PC-9 (cell line): ENCODE measurements around the gene HOXC9. TPM values are rescaled to one million over a fixed set of nuclear protein-coding genes. Genes with fewer than 3 reads are reported as not detected.

ENCODE experiments used
- BruUV-seq: library from RNA; stranded (reverse); fragments of 400-500 nt; replicated peaks from 2 replicates; lab custom pipeline; 2021; lab: Mats Ljungman, UMichigan
- CTCF ChIA-PET: fragments of 300-600 bp; sonication (Branson Sonifier 250); formaldehyde crosslinking; loops from one replicate; lab custom pipeline; 2022; ENCODE audit warnings: antibody characterized with exemption; lab: Charles Lee
- POLR2A ChIA-PET: fragments of 300-600 bp; sonication (Branson Sonifier 250); formaldehyde crosslinking; loops from one replicate; lab custom pipeline; 2022; ENCODE audit warnings: antibody characterized with exemption; ENCODE audit not compliant: unreplicated experiment; lab: Charles Lee
- DNase-seq, 2 experiments: peaks; one replicate each; pipeline versions ENCODE4 v3.0.0 to v3.0.0-alpha.2; 2015 to 2022; ENCODE audit warnings: mixed read lengths in 1 of 2
- H2AFZ ChIP-seq: fragments of 200-600 bp; sonication (generic); 2 replicates; pipeline ENCODE4 v1.8.1; 2017; ENCODE audit warnings: antibody characterized with exemption
- H3F3A ChIP-seq: fragments of 200-600 bp; sonication (generic); 2 replicates; pipeline ENCODE4 v1.8.1; 2017; ENCODE audit warnings: antibody characterized with exemption, mild to moderate bottlenecking, low read depth; ENCODE audit not compliant: insufficient read depth
- H3K27ac ChIP-seq: fragments of 200-600 bp; sonication (generic); 2 replicates; pipeline ENCODE4 v1.6.1; 2016; ENCODE audit warnings: mixed run types
- H3K27me3 ChIP-seq: fragments of 200-600 bp; sonication (generic); 2 replicates; pipeline ENCODE4 v1.6.1; 2016; ENCODE audit warnings: low read depth, mixed run types; ENCODE audit not compliant: insufficient read depth
- H3K36me3 ChIP-seq: fragments of 200-600 bp; sonication (generic); 2 replicates; pipeline ENCODE4 v1.6.1; 2016; ENCODE audit warnings: low read depth, mixed run types
- H3K4me1 ChIP-seq: fragments of 200-600 bp; sonication (generic); replicated peaks from 2 replicates; pipeline ENCODE4 v1.6.1; 2016; ENCODE audit warnings: mixed run types; ENCODE audit not compliant: insufficient read depth
- H3K4me2 ChIP-seq: fragments of 200-600 bp; sonication (generic); 2 replicates; pipeline ENCODE4 v1.6.1; 2017; ENCODE audit warnings: mixed run types
- H3K4me3 ChIP-seq: fragments of 200-600 bp; sonication (generic); 2 replicates; pipeline ENCODE4 v1.6.1; 2016; ENCODE audit warnings: mixed run types
- H3K79me2 ChIP-seq: fragments of 200-600 bp; sonication (generic); 2 replicates; pipeline ENCODE4 v1.6.1; 2017; ENCODE audit warnings: low read depth, mixed run types
- H3K9me2 ChIP-seq: fragments of 200-600 bp; sonication (generic); 2 replicates; pipeline ENCODE4 v1.8.1; 2017; ENCODE audit warnings: mild to moderate bottlenecking; ENCODE audit not compliant: insufficient read depth
- H3K9me3 ChIP-seq: fragments of 200-600 bp; sonication (generic); 2 replicates; pipeline ENCODE4 v1.8.1; 2016; ENCODE audit warnings: low read depth; ENCODE audit not compliant: insufficient read depth
- H4K20me1 ChIP-seq: fragments of 200-600 bp; sonication (generic); 2 replicates; pipeline ENCODE4 v1.8.1; 2017; ENCODE audit not compliant: insufficient read depth
- CTCF ChIP-seq: fragments of 200-600 bp; sonication (generic); conservative IDR thresholded peaks from 2 replicates; pipeline ENCODE4 v1.6.1; 2017; ENCODE audit warnings: mixed run types, antibody characterized with exemption, mild to moderate bottlenecking, moderate library complexity
- EZH2 ChIP-seq: fragments of 200-600 bp; sonication (generic); IDR thresholded peaks from 2 replicates; pipeline ENCODE4 v1.8.0; 2017; ENCODE audit warnings: antibody characterized with exemption, low read depth
- intact Hi-C: fragments of 100-400 bp; cut with micrococcal nuclease; formaldehyde crosslinking; loops from one replicate; pipeline ENCODE4 v1.10.0; 2022; ENCODE audit not compliant: unreplicated experiment
- total RNA-seq: library from RNA; stranded (reverse); gene quantifications from 2 replicates; pipeline ENCODE4 v1.2.3, GENCODE V29; 2021

The HOXC9 gene
- total RNA-seq, 1 experiment from 2014 or later: 10.2 TPM

GRCh38 chr12:53954694-53955035 lies 45.3 kb upstream of the HOXC9 start, which contains the start of gene HOXC12:
Gene HOXC12 (plus strand): TSS chr12:53954903. CDS start chr12:53954930, 27 bp downstream.
- Histone ChIP-seq H3K36me3 (no peaks in the 10 kb centered on the region), H4K20me1 (no peaks in the 10 kb centered on the region), H3K79me2 (no peaks in the 10 kb centered on the region), H3K4me2 (peak within 1 kb of the TSS; percentile 83), H3K27me3 (no peaks in the 10 kb centered on the region), H2AFZ (no peak within 1 kb of the TSS), H3K27ac (no peak within 1 kb of the TSS), H3F3A (peaks cover 14% of the 10 kb centered on the region; the same call in 1 of the 2 replicates), H3K9me3 (no peaks in the 10 kb centered on the region), H3K4me1 (peaks cover 15% of the 10 kb centered on the region), H3K4me3 (peak within 1 kb of the TSS; percentile 54), H3K9me2 (no peaks in the 10 kb centered on the region)
- no peak for DNase-seq
- intact Hi-C loops: loop anchor here (5.0 kb wide), 1 partner anchor 87 kb away; no protein-coding TSS in a partner anchor
- no TSS peak for BruUV-seq
- ChIA-PET POLR2A (no interaction called here), CTCF (no interaction called here)
- TF ChIP-seq CTCF: no peak
- no peak for TF ChIP-seq EZH2

GRCh38 chr12:53955036-53955775 lies 44.8 kb upstream of the HOXC9 start:
- intact Hi-C loops: no loop called here

GRCh38 chr12:53955776-53956250 lies 44.1 kb upstream of the HOXC9 start:
- BruUV-seq: no TSS peak
- no peaks in the 10 kb centered on the region for H3K36me3 ChIP-seq
- H3K4me2 ChIP-seq: no peak overlapping the region
- intact Hi-C loops: no loop called here
- TF ChIP-seq EZH2 (no peak), CTCF (no peak)
- no peaks in the 10 kb centered on the region for H3K27me3 ChIP-seq
- H3K27ac ChIP-seq: no peak overlapping the region
- H3K4me1 ChIP-seq: peaks cover 15% of the 10 kb centered on the region
- no peaks in the 10 kb centered on the region for H4K20me1 ChIP-seq
- CTCF ChIA-PET: no interaction called here
- no peaks in the 10 kb centered on the region for H3K9me2 ChIP-seq
- H2AFZ ChIP-seq: no peak overlapping the region
- POLR2A ChIA-PET: no interaction called here
- no peak for DNase-seq
- peaks cover 14% of the 10 kb centered on the region; the same call in 1 of the 2 replicates for H3F3A ChIP-seq
- H3K79me2 ChIP-seq: no peaks in the 10 kb centered on the region
- no peaks in the 10 kb centered on the region for H3K9me3 ChIP-seq
- H3K4me3 ChIP-seq: no peak overlapping the region

More at GRCh38 chr12:53955036-53955775, 44.8 kb upstream of the HOXC9 start:
- Histone ChIP-seq H2AFZ (no peak overlapping the region), H3K9me3 (no peaks in the 10 kb centered on the region), H3F3A (peaks cover 14% of the 10 kb centered on the region; the same call in 1 of the 2 replicates), H3K4me1 (peaks cover 15% of the 10 kb centered on the region), H3K79me2 (no peaks in the 10 kb centered on the region), H3K27ac (no peak overlapping the region), H3K4me3 (no peak overlapping the region), H3K27me3 (no peaks in the 10 kb centered on the region), H4K20me1 (no peaks in the 10 kb centered on the region), H3K9me2 (no peaks in the 10 kb centered on the region), H3K4me2 (no peak overlapping the region), H3K36me3 (no peaks in the 10 kb centered on the region)
- no peak for DNase-seq
- BruUV-seq: no TSS peak
- TF ChIP-seq CTCF: no peak
- POLR2A ChIA-PET: no interaction called here
- CTCF ChIA-PET: interaction anchor here (0.5 kb wide), 1 partner anchor 152 kb away, joined by 10 read pairs; no protein-coding TSS in a partner anchor
